Hepatocyte (in vitro differentiated cells): ENCODE measurements around the gene PEAK1.

ENCODE experiments used
- EZH2 ChIP-seq: fragments of 200-600 bp; sonication (generic); IDR thresholded peaks from 2 replicates; pipeline ENCODE4 v1.6.1; 2016; ENCODE audit warnings: antibody characterized with exemption, mild to moderate bottlenecking, borderline replicate concordance
- EZH2phosphoT487 ChIP-seq: fragments of 200-600 bp; sonication (generic); IDR thresholded peaks from one replicate; pipeline ENCODE4 v1.6.1; 2018; ENCODE audit warnings: antibody characterized with exemption, mild to moderate bottlenecking, low read depth, moderate library complexity; ENCODE audit not compliant: unreplicated experiment, severe bottlenecking
- TF ChIP-seq, protein P1 (sequence below): fragments of 200-600 bp; sonication (generic); IDR thresholded peaks from 2 replicates; pipeline ENCODE4 v1.5.1; 2016; ENCODE audit warnings: antibody characterized with exemption, mild to moderate bottlenecking; ENCODE audit not compliant: poor library complexity

GRCh38 chr15:77064063-77064462 lies 355.8 kb downstream of the PEAK1 start:
- TF ChIP-seq, protein P1, sequence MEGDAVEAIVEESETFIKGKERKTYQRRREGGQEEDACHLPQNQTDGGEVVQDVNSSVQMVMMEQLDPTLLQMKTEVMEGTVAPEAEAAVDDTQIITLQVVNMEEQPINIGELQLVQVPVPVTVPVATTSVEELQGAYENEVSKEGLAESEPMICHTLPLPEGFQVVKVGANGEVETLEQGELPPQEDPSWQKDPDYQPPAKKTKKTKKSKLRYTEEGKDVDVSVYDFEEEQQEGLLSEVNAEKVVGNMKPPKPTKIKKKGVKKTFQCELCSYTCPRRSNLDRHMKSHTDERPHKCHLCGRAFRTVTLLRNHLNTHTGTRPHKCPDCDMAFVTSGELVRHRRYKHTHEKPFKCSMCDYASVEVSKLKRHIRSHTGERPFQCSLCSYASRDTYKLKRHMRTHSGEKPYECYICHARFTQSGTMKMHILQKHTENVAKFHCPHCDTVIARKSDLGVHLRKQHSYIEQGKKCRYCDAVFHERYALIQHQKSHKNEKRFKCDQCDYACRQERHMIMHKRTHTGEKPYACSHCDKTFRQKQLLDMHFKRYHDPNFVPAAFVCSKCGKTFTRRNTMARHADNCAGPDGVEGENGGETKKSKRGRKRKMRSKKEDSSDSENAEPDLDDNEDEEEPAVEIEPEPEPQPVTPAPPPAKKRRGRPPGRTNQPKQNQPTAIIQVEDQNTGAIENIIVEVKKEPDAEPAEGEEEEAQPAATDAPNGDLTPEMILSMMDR, result no peak
- TF ChIP-seq EZH2phosphoT487, result no peak
- no peak for TF ChIP-seq EZH2
